HEK293 (cell line): Measurements from ENCODE around the gene ZSCAN9.

Experiments
- CTCF ChIP-seq: fragments of 450-650 bp; formaldehyde crosslinking; IDR thresholded peaks from 2 replicates; pipeline ENCODE4 v1.5.1; 2016; ENCODE audit warnings: missing biosample characterization, missing genetic modification characterization
- GLI2 ChIP-seq: fragments of 450-650 bp; formaldehyde crosslinking; IDR thresholded peaks from 2 replicates; pipeline ENCODE4; 2017; ENCODE audit warnings: missing biosample characterization, missing genetic modification characterization, low read depth, borderline replicate concordance
- GLI4 ChIP-seq: fragments of 450-650 bp; formaldehyde crosslinking; IDR thresholded peaks from 2 replicates; pipeline ENCODE4 v1.5.1; 2016; ENCODE audit warnings: missing biosample characterization, missing genetic modification characterization
- KLF1 ChIP-seq: fragments of 450-650 bp; formaldehyde crosslinking; IDR thresholded peaks from 2 replicates; pipeline ENCODE4 v1.5.1; 2016; ENCODE audit warnings: missing biosample characterization, missing genetic modification characterization
- ZBTB7A ChIP-seq: fragments of 450-650 bp; formaldehyde crosslinking; IDR thresholded peaks from 2 replicates; pipeline ENCODE4 v1.5.1; 2016; ENCODE audit warnings: low read depth, missing biosample characterization, missing genetic modification characterization
- ZNF510 ChIP-seq: fragments of 450-650 bp; formaldehyde crosslinking; IDR thresholded peaks from 2 replicates; pipeline ENCODE4 v1.5.1; 2018; ENCODE audit warnings: mild to moderate bottlenecking, missing genetic modification characterization, missing biosample characterization; ENCODE audit not compliant: insufficient replicate concordance
- TF ChIP-seq, protein P1 (sequence below): IDR thresholded peaks from 2 replicates; pipeline ENCODE4 v1.6.1; 2011; ENCODE audit warnings: mild to moderate bottlenecking, low read depth, low read length, borderline replicate concordance

- TF ChIP-seq GLI4 (tag by site-specific recombination): peak; percentile 83; the same call in 1 of the 2 replicates
- no peak; the same call in 1 of the 2 replicates for TF ChIP-seq CTCF (tag by site-specific recombination)
- no peak for TF ChIP-seq ZNF510 (tag by site-specific recombination)
- no peak for TF ChIP-seq ZBTB7A
- TF ChIP-seq GLI2: peak; percentile 61; the same call in 1 of the 2 replicates
- TF ChIP-seq KLF1 (tag by site-specific recombination): no peak
- TF ChIP-seq, protein P1, sequence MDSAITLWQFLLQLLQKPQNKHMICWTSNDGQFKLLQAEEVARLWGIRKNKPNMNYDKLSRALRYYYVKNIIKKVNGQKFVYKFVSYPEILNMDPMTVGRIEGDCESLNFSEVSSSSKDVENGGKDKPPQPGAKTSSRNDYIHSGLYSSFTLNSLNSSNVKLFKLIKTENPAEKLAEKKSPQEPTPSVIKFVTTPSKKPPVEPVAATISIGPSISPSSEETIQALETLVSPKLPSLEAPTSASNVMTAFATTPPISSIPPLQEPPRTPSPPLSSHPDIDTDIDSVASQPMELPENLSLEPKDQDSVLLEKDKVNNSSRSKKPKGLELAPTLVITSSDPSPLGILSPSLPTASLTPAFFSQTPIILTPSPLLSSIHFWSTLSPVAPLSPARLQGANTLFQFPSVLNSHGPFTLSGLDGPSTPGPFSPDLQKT: no peak
Measured at GRCh38 chr6:28212510-28213212, 12.4 kb upstream of the ZSCAN9 start.
